Stomach smooth muscle (tissue), 2 donors: ENCODE measurements around the gene APOOL.
"Not testable (repeated sequence)": the region's sequence is repeated elsewhere in the genome, so short reads cannot be mapped to it uniquely, and the experiment has no call there.

Source experiments
- H3K27ac ChIP-seq: one replicate; pipeline ENCODE4 v1.7.0; 2013; ENCODE audit warnings: mild to moderate bottlenecking, low read length, inconsistent platforms
- H3K27me3 ChIP-seq, 2 donors: one replicate each; pipeline ENCODE4 v1.7.0; 2013; ENCODE audit warnings: low read length in 2 of 2; ENCODE audit not compliant: insufficient read depth in 2 of 2, control insufficient read depth in 1 of 2
- H3K36me3 ChIP-seq, 2 donors: one replicate each; pipeline ENCODE4 v1.7.0; 2013; ENCODE audit warnings: low read length in 2 of 2; ENCODE audit not compliant: control insufficient read depth in 2 of 2, insufficient read depth in 2 of 2
- H3K4me1 ChIP-seq: one replicate; pipeline ENCODE4 v1.7.0; 2013; ENCODE audit warnings: low read length; ENCODE audit not compliant: control insufficient read depth, insufficient read depth
- H3K4me3 ChIP-seq, 2 donors: one replicate each; pipeline ENCODE4 v1.7.0; 2013; ENCODE audit warnings: low read length in 2 of 2
- H3K9ac ChIP-seq, 2 donors: one replicate each; pipeline ENCODE4 v1.7.0; 2013; ENCODE audit warnings: low read length in 2 of 2, mild to moderate bottlenecking in 1 of 2
- H3K9me3 ChIP-seq, 2 donors: one replicate each; pipeline ENCODE4 v1.7.0; 2013; ENCODE audit warnings: low read length in 2 of 2; ENCODE audit not compliant: control insufficient read depth in 2 of 2
- donor health status: healthy.
- donor health status: Pancreatic carcinoma.

The APOOL gene

GRCh38 chrX:85003655-85004244 is at the start of gene APOOL:
TSS of gene APOOL (plus strand) at chrX:85003877. CDS start at chrX:85003913, 36 bp downstream.
- no peaks in the 10 kb centered on the region for H3K9me3 ChIP-seq
- H3K27ac ChIP-seq = no peak within 1 kb of the TSS
- peak within 1 kb of the TSS; percentile 77 to 83 for H3K4me3 ChIP-seq
- H3K27me3 ChIP-seq = no peaks in the 10 kb centered on the region
- H3K36me3 ChIP-seq = no peaks in the 10 kb centered on the region
- H3K4me1 ChIP-seq = no peaks in the 10 kb centered on the region
- peak within 1 kb of the TSS; percentile 72 to 85 for H3K9ac ChIP-seq

- Histone ChIP-seq H3K9ac (no peak overlapping the region), H3K27ac (no peak overlapping the region), H3K4me1 (no peaks in the 10 kb centered on the region), H3K36me3 (no peaks in the 10 kb centered on the region), H3K27me3 (no peaks in the 10 kb centered on the region), H3K4me3 (no peak overlapping the region), H3K9me3 (no peaks in the 10 kb centered on the region)
Measured at GRCh38 chrX:84956304-84956703, 47.4 kb upstream of the APOOL start.

GRCh38 chrX:84974803-84975202 is 28.9 kb upstream of the APOOL start:
- H3K27ac ChIP-seq = no peak overlapping the region
- H3K9me3 ChIP-seq = no peaks in the 10 kb centered on the region
- H3K27me3 ChIP-seq = peaks cover 0 to 5% of the 10 kb centered on the region in 2 donors
- H3K4me1 ChIP-seq = no peaks in the 10 kb centered on the region
- no peak overlapping the region for H3K4me3 ChIP-seq
- no peaks in the 10 kb centered on the region for H3K36me3 ChIP-seq
- no peak overlapping the region for H3K9ac ChIP-seq

- H3K36me3 ChIP-seq, H3K27ac ChIP-seq, H3K9me3 ChIP-seq, H3K4me3 ChIP-seq, H3K27me3 ChIP-seq, H3K9ac ChIP-seq, H3K4me1 ChIP-seq: not testable (repeated sequence)
Measured at GRCh38 chrX:84991739-84992138, 11.9 kb upstream of the APOOL start.

GRCh38 chrX:84993150-84993549 is 10.5 kb upstream of the APOOL start:
- Histone ChIP-seq H3K9me3 (no peaks in the 10 kb centered on the region), H3K4me3 (no peak overlapping the region), H3K36me3 (no peaks in the 10 kb centered on the region), H3K27me3 (peaks cover 0 to 3% of the 10 kb centered on the region in 2 donors), H3K27ac (no peak overlapping the region), H3K4me1 (no peaks in the 10 kb centered on the region), H3K9ac (no peak overlapping the region)

GRCh38 chrX:85001344-85001743 is 2.3 kb upstream of the APOOL start:
- no peaks in the 10 kb centered on the region for H3K4me1 ChIP-seq
- no peaks in the 10 kb centered on the region for H3K9me3 ChIP-seq
- no peak overlapping the region for H3K4me3 ChIP-seq
- H3K27ac ChIP-seq = no peak overlapping the region
- no peaks in the 10 kb centered on the region for H3K27me3 ChIP-seq
- no peaks in the 10 kb centered on the region for H3K36me3 ChIP-seq
- H3K9ac ChIP-seq = no peak overlapping the region

- Histone ChIP-seq H3K27ac (no peak overlapping the region), H3K4me3 (peak overlapping the region; percentile 77 to 83), H3K36me3 (no peaks in the 10 kb centered on the region), H3K27me3 (no peaks in the 10 kb centered on the region), H3K4me1 (no peaks in the 10 kb centered on the region), H3K9me3 (no peaks in the 10 kb centered on the region), H3K9ac (peak overlapping the region; percentile 72 to 85)
Measured at GRCh38 chrX:85004255-85004654, 578 bp downstream of the APOOL start.

GRCh38 chrX:85012098-85012497 is 8.4 kb downstream of the APOOL start:
- Histone ChIP-seq H3K9ac (no peak overlapping the region), H3K27me3 (peaks cover 0 to 2% of the 10 kb centered on the region in 2 donors), H3K27ac (no peak overlapping the region), H3K36me3 (no peaks in the 10 kb centered on the region), H3K9me3 (no peaks in the 10 kb centered on the region), H3K4me1 (no peaks in the 10 kb centered on the region), H3K4me3 (no peak overlapping the region)

- not testable (repeated sequence) for H3K9ac ChIP-seq, H3K9me3 ChIP-seq, H3K27me3 ChIP-seq, H3K36me3 ChIP-seq, H3K4me3 ChIP-seq, H3K27ac ChIP-seq, H3K4me1 ChIP-seq
Measured at GRCh38 chrX:85015351-85015750, 11.7 kb downstream of the APOOL start.

GRCh38 chrX:85017721-85018120 is 14.0 kb downstream of the APOOL start:
- Histone ChIP-seq H3K27ac (no peak overlapping the region), H3K9me3 (peaks cover 0 to 3% of the 10 kb centered on the region in 2 donors), H3K9ac (no peak overlapping the region), H3K27me3 (peaks cover 0 to 2% of the 10 kb centered on the region in 2 donors), H3K36me3 (no peaks in the 10 kb centered on the region), H3K4me1 (no peaks in the 10 kb centered on the region), H3K4me3 (no peak overlapping the region)

- Histone ChIP-seq H3K9me3 (peaks cover 0 to 3% of the 10 kb centered on the region in 2 donors), H3K27me3 (peaks cover 0 to 2% of the 10 kb centered on the region in 2 donors), H3K36me3 (no peaks in the 10 kb centered on the region), H3K4me1 (no peaks in the 10 kb centered on the region), H3K9ac (no peak overlapping the region), H3K27ac (no peak overlapping the region), H3K4me3 (no peak overlapping the region)
Measured at GRCh38 chrX:85018471-85018870, 14.8 kb downstream of the APOOL start.
